ENCODE results near the gene LRRIQ3.
A peak's percentile ranks its signal among the peaks of the same experiment; 100 is the strongest.

Gene LRRIQ3
- 0.67 to 6.3 (median 2.3) reads per million in 9 experiments for total RNA-seq

- no peaks in the 10 kb centered on the region for H3K9me3 Mint-ChIP-seq
Observed at GRCh38 chr1:74197657-74198552, at the start of gene LRRIQ3, which contains the start of gene FPGT. TSS of gene LRRIQ3 (minus strand) at chr1:74198176. CDS start at chr1:74183684, 14,492 bp downstream. TSS of gene FPGT (plus strand) at chr1:74198242. CDS start at chr1:74198279, 37 bp downstream.

GRCh38 chr1:74246315-74246714, 48.3 kb upstream of the LRRIQ3 start:
- Mint-ChIP-seq H3K4me1 (ENCODE audit: low read depth in 2 of 2) (no peaks in the 10 kb centered on the region), H3K27ac (no peak overlapping the region), H3K4me3 (no peak overlapping the region), H3K27me3 (no peaks in the 10 kb centered on the region), H3K9me3 (no peaks in the 10 kb centered on the region), H3K36me3 (ENCODE audit: insufficient read depth) (no peaks in the 10 kb centered on the region)
- ATAC-seq (replicated peaks) (no peak), DNase-seq (no peak)

More at GRCh38 chr1:74197657-74198552, at the start of gene LRRIQ3, which contains the start of gene FPGT:
- peaks cover 9 to 21% of the 10 kb centered on the region in 2 donors for H3K4me1 Mint-ChIP-seq (ENCODE audit: low read depth in 2 of 2)
- no peaks in the 10 kb centered on the region for H3K27me3 Mint-ChIP-seq
- peak within 1 kb of the TSS; percentile 91 to 97 for H3K4me3 Mint-ChIP-seq
- H3K27ac Mint-ChIP-seq: peak within 1 kb of the TSS; percentile 95 to 99
- DNase-seq: peak; percentile 95 to 96 (median 96)
- ATAC-seq (replicated peaks): peak; percentile 90
- peaks cover 19% of the 10 kb centered on the region for H3K36me3 Mint-ChIP-seq (ENCODE audit: insufficient read depth)

GRCh38 chr1:74245168-74245772, 47.3 kb upstream of the LRRIQ3 start:
- H3K27me3 Mint-ChIP-seq: no peaks in the 10 kb centered on the region
- no peak overlapping the region for H3K27ac Mint-ChIP-seq
- H3K4me1 Mint-ChIP-seq (ENCODE audit: low read depth in 2 of 2): no peaks in the 10 kb centered on the region
- no peak overlapping the region for H3K4me3 Mint-ChIP-seq
- no peaks in the 10 kb centered on the region for H3K36me3 Mint-ChIP-seq (ENCODE audit: insufficient read depth)
- H3K9me3 Mint-ChIP-seq: no peaks in the 10 kb centered on the region
- DNase-seq (no peak), ATAC-seq (replicated peaks) (no peak)

GRCh38 chr1:74237787-74238186, 39.8 kb upstream of the LRRIQ3 start:
- H3K27ac Mint-ChIP-seq: no peak overlapping the region
- H3K9me3 Mint-ChIP-seq: peaks cover 0 to 9% of the 10 kb centered on the region in 2 donors
- H3K27me3 Mint-ChIP-seq: no peaks in the 10 kb centered on the region
- no peaks in the 10 kb centered on the region for H3K36me3 Mint-ChIP-seq (ENCODE audit: insufficient read depth)
- DNase-seq: no peak
- no peak for ATAC-seq (replicated peaks)
- no peak overlapping the region for H3K4me3 Mint-ChIP-seq
- H3K4me1 Mint-ChIP-seq (ENCODE audit: low read depth in 2 of 2): no peaks in the 10 kb centered on the region

GRCh38 chr1:74237035-74237434, 39.1 kb upstream of the LRRIQ3 start:
- ATAC-seq (replicated peaks): no peak
- Mint-ChIP-seq H3K27ac (no peak overlapping the region), H3K9me3 (peaks cover 0 to 9% of the 10 kb centered on the region in 2 donors), H3K4me1 (ENCODE audit: low read depth in 2 of 2) (no peaks in the 10 kb centered on the region), H3K27me3 (no peaks in the 10 kb centered on the region), H3K4me3 (no peak overlapping the region), H3K36me3 (ENCODE audit: insufficient read depth) (no peaks in the 10 kb centered on the region)
- no peak for DNase-seq

GRCh38 chr1:74236440-74236839, 38.5 kb upstream of the LRRIQ3 start:
- H3K4me1 Mint-ChIP-seq (ENCODE audit: low read depth in 2 of 2): no peaks in the 10 kb centered on the region
- no peaks in the 10 kb centered on the region for H3K27me3 Mint-ChIP-seq
- no peak overlapping the region for H3K27ac Mint-ChIP-seq
- H3K36me3 Mint-ChIP-seq (ENCODE audit: insufficient read depth): no peaks in the 10 kb centered on the region
- no peak for ATAC-seq (replicated peaks)
- DNase-seq: no peak
- H3K4me3 Mint-ChIP-seq: no peak overlapping the region
- H3K9me3 Mint-ChIP-seq: peaks cover 0 to 9% of the 10 kb centered on the region in 2 donors

- Mint-ChIP-seq H3K27me3 (no peaks in the 10 kb centered on the region), H3K27ac (no peak within 1 kb of the TSS), H3K36me3 (ENCODE audit: insufficient read depth) (no peaks in the 10 kb centered on the region), H3K4me3 (no peak within 1 kb of the TSS), H3K4me1 (ENCODE audit: low read depth in 2 of 2) (no peaks in the 10 kb centered on the region), H3K9me3 (peaks cover 0 to 9% of the 10 kb centered on the region in 2 donors)
- ATAC-seq (replicated peaks) (no peak), DNase-seq (no peak)
Observed at GRCh38 chr1:74235153-74235552, 37.2 kb upstream of the LRRIQ3 start, which contains the start of gene TNNI3K. TSS of gene TNNI3K (plus strand) at chr1:74235387. CDS start at chr1:74235452, 65 bp downstream.

- ATAC-seq (replicated peaks): no peak
- H3K36me3 Mint-ChIP-seq (ENCODE audit: insufficient read depth): no peaks in the 10 kb centered on the region
- no peak overlapping the region for H3K27ac Mint-ChIP-seq
- H3K4me1 Mint-ChIP-seq (ENCODE audit: low read depth in 2 of 2): no peaks in the 10 kb centered on the region
- DNase-seq: no peak
- no peak overlapping the region for H3K4me3 Mint-ChIP-seq
- H3K9me3 Mint-ChIP-seq: peaks cover 10 to 42% of the 10 kb centered on the region in 2 donors
- H3K27me3 Mint-ChIP-seq: no peaks in the 10 kb centered on the region
Observed at GRCh38 chr1:74223453-74223852, 25.5 kb upstream of the LRRIQ3 start.

GRCh38 chr1:74222701-74223100, 24.7 kb upstream of the LRRIQ3 start:
- Mint-ChIP-seq H3K27ac (no peak overlapping the region), H3K9me3 (peaks cover 8 to 37% of the 10 kb centered on the region in 2 donors), H3K4me3 (no peak overlapping the region), H3K27me3 (no peaks in the 10 kb centered on the region), H3K4me1 (ENCODE audit: low read depth in 2 of 2) (no peaks in the 10 kb centered on the region), H3K36me3 (ENCODE audit: insufficient read depth) (no peaks in the 10 kb centered on the region)
- ATAC-seq (replicated peaks) (no peak), DNase-seq (no peak)

GRCh38 chr1:74215229-74215628, 17.3 kb upstream of the LRRIQ3 start:
- DNase-seq (no peak), ATAC-seq (replicated peaks) (no peak)
- no peak overlapping the region for H3K27ac Mint-ChIP-seq
- no peak overlapping the region for H3K4me3 Mint-ChIP-seq
- peaks cover 0 to 5% of the 10 kb centered on the region in 2 donors for H3K9me3 Mint-ChIP-seq
- H3K27me3 Mint-ChIP-seq: no peaks in the 10 kb centered on the region
- H3K4me1 Mint-ChIP-seq (ENCODE audit: low read depth in 2 of 2): no peaks in the 10 kb centered on the region
- no peaks in the 10 kb centered on the region for H3K36me3 Mint-ChIP-seq (ENCODE audit: insufficient read depth)

- H3K4me1 Mint-ChIP-seq (ENCODE audit: low read depth in 2 of 2): no peaks in the 10 kb centered on the region
- no peak for ATAC-seq (replicated peaks)
- DNase-seq: no peak
- H3K27me3 Mint-ChIP-seq: no peaks in the 10 kb centered on the region
- H3K36me3 Mint-ChIP-seq (ENCODE audit: insufficient read depth): peaks cover 17% of the 10 kb centered on the region
- H3K9me3 Mint-ChIP-seq: no peaks in the 10 kb centered on the region
- no peak overlapping the region for H3K4me3 Mint-ChIP-seq
- H3K27ac Mint-ChIP-seq: no peak overlapping the region
Observed at GRCh38 chr1:74205266-74205665, 7.3 kb upstream of the LRRIQ3 start.

GRCh38 chr1:74199504-74199903, 1.5 kb upstream of the LRRIQ3 start:
- Mint-ChIP-seq H3K27me3 (no peaks in the 10 kb centered on the region), H3K4me3 (peak overlapping the region; percentile 91 to 97), H3K27ac (peak overlapping the region in 1 of 2 donors; percentile 99), H3K36me3 (ENCODE audit: insufficient read depth) (peaks cover 28% of the 10 kb centered on the region), H3K9me3 (no peaks in the 10 kb centered on the region), H3K4me1 (ENCODE audit: low read depth in 2 of 2) (peaks cover 9 to 21% of the 10 kb centered on the region in 2 donors)
- no peak for DNase-seq
- no peak for ATAC-seq (replicated peaks)

- ATAC-seq (replicated peaks) (no peak), DNase-seq (no peak)
- H3K27me3 Mint-ChIP-seq: no peaks in the 10 kb centered on the region
- H3K4me3 Mint-ChIP-seq: peak overlapping the region; percentile 91 to 97
- H3K4me1 Mint-ChIP-seq (ENCODE audit: low read depth in 2 of 2): peaks cover 9 to 21% of the 10 kb centered on the region in 2 donors
- H3K36me3 Mint-ChIP-seq (ENCODE audit: insufficient read depth): peaks cover 19% of the 10 kb centered on the region
- no peaks in the 10 kb centered on the region for H3K9me3 Mint-ChIP-seq
- peak overlapping the region; percentile 95 to 99 for H3K27ac Mint-ChIP-seq
Observed at GRCh38 chr1:74197255-74197654, 721 bp downstream of the LRRIQ3 start.

All from effector memory CD8-positive, alpha-beta T cell (primary cell).